DND-41 (cell line): ENCODE data around the gene ST3GAL4.

Experiments
- EZH2 ChIP-seq: IDR thresholded peaks from 3 replicates; pipeline ENCODE4 v1.6.1; 2012; ENCODE audit warnings: borderline replicate concordance, low read depth, mild to moderate bottlenecking, moderate library complexity, low read length, inconsistent platforms; ENCODE audit not compliant: severe bottlenecking
- TF ChIP-seq, protein P1 (sequence below): IDR thresholded peaks from 2 replicates; pipeline ENCODE4 v1.5.1; 2012; ENCODE audit warnings: borderline replicate concordance, low read length, moderate library complexity, mild to moderate bottlenecking; ENCODE audit not compliant: poor library complexity, severe bottlenecking; ENCODE audit errors: extremely low read depth

DNA sequence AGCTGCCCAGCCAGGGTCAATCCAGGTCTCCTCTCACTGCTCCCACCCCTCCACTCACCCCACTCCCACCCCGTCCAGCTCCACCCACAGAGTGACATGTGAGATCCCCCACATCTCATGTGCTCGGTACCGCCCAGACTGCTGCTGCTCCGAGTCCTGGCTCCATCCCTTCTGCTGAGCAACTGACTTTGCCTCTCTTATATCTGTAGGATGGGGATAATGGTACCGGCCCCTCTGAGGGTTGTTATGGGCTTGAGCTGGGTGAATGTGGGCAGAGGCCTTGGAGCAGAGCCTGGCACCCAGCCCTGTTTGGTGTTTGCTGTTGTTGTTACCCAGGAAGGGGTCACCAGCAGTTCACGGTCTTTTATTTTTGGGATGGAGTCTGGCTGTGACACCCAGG, 77.0 kb downstream of the ST3GAL4 start:
- TF ChIP-seq, protein P1, sequence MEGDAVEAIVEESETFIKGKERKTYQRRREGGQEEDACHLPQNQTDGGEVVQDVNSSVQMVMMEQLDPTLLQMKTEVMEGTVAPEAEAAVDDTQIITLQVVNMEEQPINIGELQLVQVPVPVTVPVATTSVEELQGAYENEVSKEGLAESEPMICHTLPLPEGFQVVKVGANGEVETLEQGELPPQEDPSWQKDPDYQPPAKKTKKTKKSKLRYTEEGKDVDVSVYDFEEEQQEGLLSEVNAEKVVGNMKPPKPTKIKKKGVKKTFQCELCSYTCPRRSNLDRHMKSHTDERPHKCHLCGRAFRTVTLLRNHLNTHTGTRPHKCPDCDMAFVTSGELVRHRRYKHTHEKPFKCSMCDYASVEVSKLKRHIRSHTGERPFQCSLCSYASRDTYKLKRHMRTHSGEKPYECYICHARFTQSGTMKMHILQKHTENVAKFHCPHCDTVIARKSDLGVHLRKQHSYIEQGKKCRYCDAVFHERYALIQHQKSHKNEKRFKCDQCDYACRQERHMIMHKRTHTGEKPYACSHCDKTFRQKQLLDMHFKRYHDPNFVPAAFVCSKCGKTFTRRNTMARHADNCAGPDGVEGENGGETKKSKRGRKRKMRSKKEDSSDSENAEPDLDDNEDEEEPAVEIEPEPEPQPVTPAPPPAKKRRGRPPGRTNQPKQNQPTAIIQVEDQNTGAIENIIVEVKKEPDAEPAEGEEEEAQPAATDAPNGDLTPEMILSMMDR: no peak
- TF ChIP-seq EZH2: no peak
